AG08396 (cell line): ENCODE data around the gene TMOD1.
"Not testable (repeated sequence)": the region's sequence is repeated elsewhere in the genome, so short reads cannot be mapped to it uniquely, and the experiment has no call there.

Experiments used
- DNase-seq: peaks from one replicate; pipeline ENCODE4 v3.0.0; 2012; ENCODE audit warnings: low spot score, mixed read lengths

The TMOD1 gene

DNA sequence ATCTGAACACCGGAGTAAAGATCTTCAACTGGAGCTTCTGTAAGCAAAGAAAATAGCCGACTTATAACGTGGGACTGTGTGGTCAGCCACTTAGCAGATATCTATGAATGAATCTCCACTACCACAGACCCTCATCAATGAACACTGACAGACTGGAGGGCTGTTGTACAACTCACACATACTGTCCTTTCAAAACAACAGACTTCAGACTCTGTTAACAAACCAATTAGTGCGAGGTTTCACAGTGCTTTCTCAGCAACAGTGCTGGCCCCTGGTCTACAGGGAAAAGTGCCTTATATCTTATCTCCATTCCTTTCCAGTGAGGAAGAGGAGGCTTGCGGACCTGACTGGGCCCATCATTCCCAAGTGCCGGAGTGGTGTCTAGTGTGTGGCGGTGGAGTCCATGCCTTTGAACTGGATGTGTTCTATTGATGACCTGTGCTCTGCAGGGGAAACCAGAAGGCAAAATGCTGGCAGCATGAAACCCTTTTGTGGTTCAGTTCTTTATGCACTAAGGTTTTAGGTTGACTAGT is 97.9 kb downstream of the TMOD1 start:
- DNase-seq, result no peak

DNA sequence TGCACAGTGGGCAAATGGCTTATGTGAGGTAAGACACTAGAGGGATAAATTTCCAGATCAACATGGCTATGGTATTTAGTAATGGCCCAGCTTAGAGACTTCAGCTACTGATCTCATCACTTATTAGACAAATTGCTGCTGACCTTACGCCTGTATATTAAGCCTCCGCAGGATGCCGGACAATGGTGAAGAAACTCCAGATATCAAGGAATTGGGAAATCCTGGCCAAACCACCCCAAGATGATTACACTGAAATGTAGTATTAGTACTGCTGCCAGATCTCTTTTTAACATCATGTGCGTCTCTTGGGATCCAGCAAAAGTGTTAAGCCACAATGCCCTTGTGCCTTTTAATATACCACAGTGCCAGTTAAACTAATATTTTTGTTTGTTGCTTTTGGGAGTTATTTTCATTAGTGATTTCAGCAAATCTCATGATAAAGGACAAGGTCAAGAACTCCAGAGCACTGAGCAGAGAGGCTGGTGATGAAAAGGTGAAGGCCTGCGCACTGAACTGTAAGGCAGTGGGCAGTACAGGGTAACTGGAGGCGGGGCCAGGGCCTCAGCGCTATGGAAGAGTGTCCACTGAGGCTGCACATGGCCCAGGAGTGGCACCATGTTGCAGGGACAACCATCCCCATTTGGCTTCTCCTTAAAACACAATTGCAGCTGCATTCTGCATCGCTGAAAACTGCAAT is 99.2 kb downstream of the TMOD1 start:
- no peak for DNase-seq

DNA sequence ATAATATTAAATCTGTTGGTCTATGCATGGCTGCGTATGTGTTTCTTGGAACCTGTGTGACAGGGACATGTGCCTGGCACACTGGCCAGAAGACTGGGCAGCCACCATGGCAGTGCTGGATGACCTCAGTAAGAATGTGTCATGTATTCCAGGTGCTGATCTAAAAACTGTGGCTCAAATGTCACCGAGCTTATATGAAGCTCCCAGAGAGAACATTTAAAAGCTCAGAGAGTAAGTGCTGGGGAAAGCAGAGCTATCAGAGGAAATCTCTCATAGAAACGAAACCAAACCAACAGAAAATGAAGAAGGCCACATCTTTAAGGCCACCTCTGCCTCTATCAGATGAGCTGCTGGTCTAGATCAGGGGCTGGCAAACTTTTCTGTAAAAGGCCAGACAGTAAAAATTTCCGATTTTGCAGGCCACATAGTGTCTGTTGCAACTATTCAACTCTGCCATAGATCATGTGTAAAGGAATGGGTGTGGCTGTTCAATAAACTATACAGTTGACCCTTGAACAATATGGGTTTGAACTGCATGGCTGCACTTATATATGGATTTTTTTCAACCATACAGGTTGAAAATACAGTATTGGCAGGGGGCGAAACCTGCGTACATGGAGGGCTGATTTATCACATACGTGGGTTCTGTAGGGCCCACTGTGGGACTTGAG is 99.9 kb downstream of the TMOD1 start:
- no peak for DNase-seq

DNA sequence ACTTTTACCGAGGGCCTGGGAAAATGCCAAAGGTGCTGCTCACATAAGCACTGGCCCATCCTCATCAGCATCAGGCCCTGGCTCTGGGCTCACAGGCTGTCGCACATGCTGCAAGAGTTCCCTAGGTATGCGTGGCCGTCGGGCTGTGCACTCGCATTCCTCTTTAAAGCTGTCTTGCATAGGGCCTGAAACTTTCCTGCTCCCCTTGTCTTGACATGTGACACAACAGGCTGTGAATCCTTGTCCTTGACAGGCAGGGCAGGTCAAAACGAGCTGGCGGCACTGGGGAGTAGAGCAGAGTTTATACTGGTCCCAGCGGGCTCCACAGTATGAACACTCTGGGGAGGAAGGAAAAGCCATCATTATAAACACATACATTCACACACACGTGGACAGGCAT is 101.0 kb downstream of the TMOD1 start:
- DNase-seq, result no peak

DNA sequence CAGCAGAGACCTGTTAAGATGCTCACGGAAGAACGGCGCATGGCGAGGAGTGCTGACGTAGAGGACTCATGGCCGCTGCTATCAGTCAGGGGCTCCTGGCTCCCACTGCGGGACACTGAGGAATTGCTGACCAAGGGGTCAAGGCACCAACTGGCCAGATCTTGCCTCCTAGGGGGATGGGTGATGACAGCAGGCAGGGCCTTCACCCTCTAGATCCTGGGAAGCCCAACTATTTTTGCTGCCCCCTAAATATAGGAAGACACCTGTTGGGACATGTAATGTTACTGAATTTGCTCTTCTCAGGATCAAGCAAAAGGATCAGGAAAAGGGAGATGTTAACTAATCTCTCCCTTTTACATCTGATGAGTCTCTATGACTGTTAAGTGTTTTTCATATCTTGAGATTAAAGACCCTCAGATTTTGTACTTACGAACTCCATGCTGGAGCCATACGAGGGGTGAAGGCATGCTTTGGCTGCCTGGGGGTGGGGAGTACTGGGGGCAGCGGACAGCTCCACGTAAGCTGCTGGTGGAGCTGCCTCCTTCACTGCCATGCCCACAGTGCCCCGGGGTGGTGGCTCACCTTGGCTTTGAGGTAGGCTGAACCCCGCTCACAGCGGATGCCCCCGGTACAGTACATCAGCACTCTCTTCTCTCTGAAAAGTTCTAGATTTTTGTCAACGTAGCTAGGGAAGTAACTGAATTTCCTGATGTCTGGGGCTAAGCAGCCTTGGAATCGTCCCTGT is 103.6 kb downstream of the TMOD1 start:
- DNase-seq, result no peak

DNA sequence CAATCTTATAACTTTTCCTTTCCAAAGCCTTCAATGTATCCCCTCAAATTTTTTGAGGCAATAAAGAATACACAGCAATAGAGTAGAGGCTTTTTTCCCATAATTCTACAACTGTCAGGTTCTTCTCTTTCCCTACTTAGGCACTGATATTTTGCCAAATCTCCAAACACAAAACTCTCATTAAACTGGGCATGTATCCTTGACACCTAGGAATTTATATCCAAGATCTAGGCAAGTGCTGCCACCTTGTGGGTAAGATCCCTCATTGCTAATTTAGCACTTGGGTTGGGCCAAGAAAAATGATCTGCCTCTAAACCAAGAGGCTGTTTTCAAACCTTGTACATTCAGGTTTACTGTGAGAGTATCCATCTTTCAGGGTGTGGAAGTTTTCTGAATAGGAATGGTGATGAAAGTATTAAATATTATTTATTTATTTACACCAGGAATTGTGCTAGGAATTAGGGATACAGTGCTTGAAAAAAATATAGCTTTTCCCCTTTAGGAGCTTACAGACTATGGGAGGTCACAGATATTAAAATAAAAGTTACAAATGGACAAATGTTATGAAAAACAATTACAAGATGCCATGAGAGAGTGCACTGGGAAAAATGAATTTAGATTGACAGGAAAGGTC is 114.1 kb downstream of the TMOD1 start:
- peak; percentile 54 for DNase-seq

DNA sequence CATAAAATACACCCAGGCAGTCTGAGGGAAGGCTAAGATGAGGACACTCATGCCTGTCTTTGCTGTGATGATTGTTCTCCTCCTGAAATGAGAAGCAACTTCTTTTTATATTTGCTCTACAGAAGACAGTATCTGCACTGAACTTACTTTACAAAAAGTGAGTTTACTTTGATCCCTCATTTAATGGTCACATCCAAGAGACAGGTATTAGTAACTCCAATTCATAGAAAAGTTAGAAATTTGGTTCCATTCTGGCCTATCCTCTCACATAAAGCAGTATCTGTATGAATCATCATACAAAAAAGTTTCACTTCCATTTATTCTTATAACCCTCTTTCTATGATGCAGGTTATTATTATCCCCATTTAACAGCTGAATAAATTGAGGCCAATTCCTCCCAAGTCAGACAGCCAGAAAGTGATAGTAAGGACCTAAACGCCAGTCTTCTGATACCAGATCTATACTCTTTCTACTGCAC is 116.5 kb downstream of the TMOD1 start:
- no peak for DNase-seq

DNA sequence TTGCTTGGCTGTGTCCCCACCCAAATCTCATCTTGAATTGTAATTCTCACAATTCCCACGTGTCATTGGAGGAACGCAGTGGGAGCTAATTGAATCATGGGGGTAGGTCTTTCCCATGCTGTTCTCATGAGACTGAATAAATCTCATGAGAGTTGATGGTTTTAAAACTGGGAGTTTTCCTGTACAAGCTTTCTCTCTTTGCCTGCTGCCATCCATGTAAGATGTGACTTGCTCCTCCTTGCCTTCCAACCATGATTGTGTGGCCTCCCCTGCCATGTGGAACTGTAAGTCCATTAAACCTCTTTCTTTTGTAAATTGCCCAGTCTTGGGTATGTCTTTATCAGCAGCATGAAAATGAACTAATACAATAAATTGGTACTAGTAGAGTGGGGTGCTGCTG is 118.6 kb downstream of the TMOD1 start:
- DNase-seq, result not testable (repeated sequence)

DNA sequence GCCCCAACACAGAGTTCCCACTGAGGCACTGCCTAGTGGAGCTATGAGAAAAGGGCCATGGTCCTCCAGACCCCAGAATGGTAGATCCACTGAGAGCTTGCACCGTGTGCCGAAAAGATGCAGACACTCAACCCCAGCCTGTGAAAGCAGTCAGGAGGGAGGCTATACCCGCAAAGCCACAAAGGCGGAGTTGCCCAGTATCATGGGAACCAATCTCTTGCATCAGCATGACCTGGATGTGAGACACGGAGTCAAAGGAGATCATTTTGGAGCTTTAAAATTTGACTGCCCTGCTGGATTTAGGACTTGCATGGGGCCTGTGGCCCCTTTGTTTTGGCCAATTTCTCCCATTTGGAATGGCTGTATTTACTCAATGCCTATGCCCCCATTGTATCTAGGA is 121.0 kb downstream of the TMOD1 start:
- DNase-seq, result not testable (repeated sequence)

DNA sequence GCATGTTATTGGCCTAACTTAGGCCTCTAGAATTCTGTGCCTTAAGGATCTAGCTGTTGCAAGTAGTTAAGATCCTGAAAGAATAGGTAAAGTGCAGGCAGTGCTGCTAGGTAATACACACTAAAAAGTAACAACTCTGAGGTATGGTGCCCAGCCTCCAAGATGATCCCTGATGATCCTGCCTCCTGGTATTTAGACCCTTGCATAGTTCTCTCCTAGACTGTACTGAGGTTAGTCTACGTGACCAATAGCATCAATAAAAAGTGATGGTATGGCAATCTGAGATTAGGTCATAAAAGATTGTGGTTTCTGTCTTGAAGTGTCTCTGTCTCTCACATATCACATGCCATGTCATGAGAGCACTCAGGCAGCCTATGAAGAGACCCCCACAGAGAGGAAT is 122.5 kb downstream of the TMOD1 start:
- no peak for DNase-seq

DNA sequence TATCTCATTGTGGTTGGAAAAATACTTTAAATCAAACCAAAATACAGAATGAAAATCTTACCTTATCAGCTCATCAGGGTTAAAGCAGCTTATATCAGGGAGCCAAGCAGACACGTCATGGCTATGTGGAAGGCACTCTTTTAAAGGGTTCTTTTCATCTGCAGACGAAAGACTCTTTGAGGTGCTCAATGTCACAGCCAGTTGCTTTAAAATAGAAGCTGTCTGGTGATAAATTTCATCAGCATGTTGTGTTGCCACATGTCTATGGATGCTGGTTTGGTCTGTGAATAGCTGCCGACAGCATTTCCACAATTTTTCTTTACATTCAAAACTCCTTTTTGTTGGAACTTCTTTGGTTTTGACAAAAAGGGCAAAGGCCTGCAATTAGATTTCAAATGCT is 124.2 kb downstream of the TMOD1 start:
- no peak for DNase-seq

DNA sequence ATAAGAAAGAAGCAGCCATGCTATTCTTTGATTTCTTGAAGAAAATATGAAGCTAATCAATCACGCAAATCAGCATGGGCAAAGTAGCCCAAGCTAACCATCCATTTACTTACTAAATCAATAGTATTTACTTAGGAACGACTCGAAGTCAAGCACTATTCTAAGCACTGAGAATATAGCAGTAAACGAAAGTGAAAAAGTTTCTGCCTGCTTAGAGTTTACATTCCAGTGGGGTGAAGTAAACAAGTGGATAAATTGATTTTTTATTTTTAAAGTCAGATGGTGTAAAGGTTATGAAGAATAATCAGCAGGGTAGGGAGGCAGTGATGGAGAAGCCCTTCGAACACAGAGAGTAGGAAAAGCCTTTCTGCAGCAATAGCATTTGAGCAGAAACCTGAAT is 126.2 kb downstream of the TMOD1 start:
- DNase-seq, result peak; percentile 35

DNA sequence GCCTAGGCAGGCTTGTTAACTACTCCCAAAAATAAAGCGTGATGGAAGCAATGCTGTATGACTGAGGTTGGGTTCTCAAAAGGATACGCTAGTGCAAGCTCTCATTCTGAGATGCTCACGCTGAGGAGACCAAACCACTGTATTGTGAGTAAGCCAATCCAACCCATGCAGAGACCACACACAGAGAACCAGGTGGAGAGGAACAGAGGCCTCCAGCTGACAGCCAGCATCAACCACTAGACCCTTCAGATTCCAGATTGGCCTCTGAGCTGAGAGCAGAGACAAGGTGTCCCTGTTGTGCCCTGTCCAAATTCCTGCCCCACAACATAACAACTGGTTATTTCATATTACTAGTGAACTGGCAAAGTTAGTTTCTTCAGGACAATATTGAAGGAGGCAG is 127.2 kb downstream of the TMOD1 start:
- no peak for DNase-seq

DNA sequence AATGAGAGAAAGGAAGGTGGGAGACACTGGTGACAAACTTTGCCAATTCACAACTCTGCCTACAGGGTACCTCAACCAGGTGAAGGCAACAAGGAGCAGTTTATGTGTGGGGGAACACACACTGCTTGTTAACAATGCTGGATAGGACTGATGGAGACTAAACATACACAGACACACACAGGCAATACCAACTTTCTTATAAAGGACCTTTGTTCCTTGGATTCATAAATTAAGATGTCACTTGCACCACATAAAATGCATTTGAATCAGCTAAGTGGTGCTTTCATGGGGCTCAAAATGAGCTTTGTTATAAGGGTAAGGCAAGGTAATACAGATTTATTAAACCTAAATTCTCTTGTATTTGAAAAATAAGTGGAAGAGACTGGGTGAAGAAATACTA is 127.7 kb downstream of the TMOD1 start:
- no peak for DNase-seq

DNA sequence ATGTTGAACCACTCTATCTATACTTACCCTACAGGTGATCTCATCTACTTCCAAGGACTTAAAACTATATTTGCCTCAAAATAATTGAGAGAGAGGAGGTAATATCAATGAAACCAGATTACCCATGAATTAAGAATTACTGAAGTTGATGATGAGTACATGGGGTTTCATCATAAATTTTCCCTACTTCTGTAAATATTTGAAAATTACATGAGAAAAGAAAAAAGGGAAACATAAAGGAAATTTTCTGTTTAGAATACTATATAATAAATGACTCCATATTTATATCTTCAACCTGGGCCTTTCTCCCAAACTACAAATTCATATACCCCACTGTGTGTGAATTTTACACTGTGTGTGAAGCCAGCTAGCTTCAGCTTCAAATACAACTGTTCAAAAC is 129.1 kb downstream of the TMOD1 start:
- no peak for DNase-seq

DNA sequence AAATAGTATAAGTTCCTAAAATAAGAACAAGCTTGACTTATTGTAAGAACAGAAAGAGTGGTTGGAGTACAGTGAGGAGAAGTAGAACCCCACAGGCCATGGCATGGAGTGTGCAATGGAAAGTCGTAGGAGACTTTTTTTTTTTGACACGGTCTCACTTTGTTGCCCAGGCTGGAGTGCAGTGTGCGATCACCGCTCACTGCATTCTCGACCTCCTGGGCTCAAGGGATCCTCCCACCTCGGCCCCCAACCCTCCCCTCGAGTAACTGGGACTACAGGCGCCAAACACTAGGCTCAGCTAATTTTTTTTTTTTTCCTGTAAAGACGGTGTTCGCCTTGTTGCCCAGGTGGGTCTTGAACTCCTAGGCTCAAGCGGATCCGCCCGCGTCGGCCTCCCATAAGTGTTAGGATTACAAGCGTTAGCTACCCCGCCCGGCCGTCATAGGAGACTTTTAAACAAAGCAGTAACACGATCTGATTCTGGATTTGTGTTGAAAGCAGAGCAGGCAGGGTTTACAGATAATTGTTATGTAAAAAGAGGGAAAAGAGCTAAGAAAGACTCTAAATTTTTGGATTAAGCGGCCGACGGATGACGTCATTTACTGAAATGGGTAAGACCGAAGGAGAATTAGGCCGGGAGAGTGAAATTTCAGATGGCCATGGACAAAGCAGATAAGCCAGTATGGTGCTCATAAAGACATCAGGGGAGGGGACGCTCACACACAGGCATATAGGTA is 130.9 kb downstream of the TMOD1 start:
- peak; percentile 29 for DNase-seq

DNA sequence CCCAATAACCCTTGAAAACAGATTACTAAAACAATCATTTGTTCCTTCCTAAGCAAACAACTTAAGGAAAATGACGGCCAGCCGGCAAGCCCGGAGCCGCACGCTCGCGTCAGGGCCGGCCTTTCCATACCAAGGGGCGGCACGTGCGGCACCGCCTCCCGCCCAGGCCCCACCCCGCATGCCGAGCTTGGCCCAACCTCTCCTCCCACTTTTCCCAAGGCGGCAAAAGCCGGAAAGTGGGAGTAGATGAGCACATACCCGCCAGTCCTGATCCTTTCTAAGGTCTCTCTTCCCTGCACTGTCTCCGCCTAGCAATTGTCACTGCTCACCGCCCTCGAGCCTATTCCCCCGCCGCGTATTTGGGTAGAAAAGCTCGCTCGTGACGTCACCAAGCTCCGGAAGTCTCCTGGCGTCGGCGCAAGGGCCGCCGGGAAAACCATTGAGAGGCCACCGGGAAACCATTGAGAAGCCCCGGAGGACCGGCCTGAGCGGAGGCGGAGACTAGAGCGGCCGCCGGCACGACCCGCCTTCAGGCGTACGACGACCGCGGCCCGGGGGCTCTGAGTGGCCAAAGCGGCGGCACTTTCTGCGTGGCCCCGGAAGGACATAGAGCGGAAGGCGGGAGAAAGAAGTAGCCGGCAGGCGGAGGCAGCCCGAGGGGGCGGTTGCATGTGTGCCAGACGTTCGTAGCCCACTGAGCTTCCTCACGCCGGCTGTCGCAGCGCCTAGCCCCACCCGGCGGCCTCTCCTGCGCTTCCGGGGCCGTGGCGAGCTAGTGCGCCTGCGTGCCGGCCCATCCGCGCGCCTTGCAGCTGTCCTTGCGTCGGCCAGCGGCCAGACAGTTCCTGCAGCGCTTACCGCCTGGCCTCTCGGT is 131.8 kb downstream of the TMOD1 start, which contains the start of the genes NCBP1 and TSTD2:
NCBP1 (plus strand) TSS at position 837 of the 874 bp plus-strand sequence. CDS start 61 bp downstream, outside the sequence.
TSTD2 (minus strand) TSS at position 384 of the 874 bp plus-strand sequence. CDS start 5,806 bp downstream, outside the sequence.
- peak; percentile 96 for DNase-seq

DNA sequence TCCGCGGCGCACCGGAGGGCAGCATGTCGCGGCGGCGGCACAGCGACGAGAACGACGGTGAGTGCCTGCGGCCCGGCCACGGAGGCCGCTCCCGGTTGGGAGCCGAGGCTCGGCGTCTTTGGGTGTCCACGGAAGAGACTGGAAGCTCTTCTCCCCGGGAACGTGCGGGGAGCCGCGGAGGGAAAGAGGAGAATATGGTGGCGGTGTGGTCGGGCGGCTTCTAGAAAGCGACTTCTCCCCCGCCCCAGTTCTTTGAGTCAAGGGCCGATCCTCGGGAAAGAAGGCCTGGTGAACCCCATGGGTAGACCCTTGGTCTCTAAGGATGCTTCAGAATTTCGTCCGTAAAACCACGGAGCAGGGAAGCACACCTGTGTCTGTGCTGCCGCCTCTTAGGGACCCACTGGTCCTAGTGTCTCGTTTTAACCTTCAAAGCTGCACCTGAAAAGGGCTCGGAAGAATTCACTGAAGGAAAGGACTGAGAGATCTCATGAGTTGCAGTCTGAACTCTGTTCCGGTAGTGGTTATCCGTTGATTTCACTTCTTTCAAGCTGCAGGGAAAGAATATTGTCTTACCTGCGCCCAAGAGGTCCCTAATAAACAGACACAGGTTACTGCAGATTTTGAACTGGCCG is 132.5 kb downstream of the TMOD1 start:
- no peak for DNase-seq

DNA sequence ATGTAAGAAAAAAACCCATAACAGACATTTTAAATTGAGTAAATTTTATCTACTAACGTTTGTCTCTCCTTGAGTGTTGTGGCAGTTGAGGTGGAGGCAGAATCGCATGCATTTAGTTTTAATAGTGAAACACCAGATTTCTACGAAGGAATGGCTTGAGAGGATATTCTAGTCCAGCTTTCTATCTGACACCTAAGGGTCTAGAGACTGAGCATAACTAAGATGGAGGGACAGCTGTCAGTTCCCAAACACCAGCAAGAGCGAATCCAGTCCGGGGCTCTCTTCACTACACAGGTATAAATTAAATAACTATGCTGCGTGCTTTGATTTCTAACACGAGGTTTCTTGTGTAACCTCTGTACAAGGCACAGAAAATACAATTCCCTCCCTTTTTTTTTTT is 133.6 kb downstream of the TMOD1 start:
- DNase-seq, result no peak

DNA sequence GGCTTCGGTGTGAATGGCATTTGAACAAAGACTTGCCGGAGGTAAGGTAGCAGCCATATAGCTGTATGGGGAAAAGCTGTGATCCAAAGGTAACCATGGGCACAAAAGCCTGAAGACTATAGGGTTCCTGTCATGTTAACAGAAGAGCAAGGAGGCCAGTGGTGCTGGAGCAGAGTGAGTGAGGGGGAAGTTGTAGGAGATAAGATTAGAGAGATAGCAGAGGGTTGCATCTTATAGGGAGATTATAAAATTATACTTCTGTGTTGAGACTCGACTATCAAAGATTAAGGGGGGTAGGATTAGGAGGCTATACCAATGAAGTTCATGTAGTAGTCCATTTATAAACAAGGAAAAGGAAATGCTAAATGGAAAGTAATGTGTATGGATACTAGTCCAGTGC is 135.4 kb downstream of the TMOD1 start:
- DNase-seq, result no peak
